HL-60 (cell line): Measurements from ENCODE around the gene SLC41A1.

Experiments used
- CTCF ChIP-seq: IDR thresholded peaks from one replicate; pipeline ENCODE4 v1.5.1; 2011; ENCODE audit warnings: low read length, control low read depth, inconsistent platforms; ENCODE audit not compliant: insufficient read depth
- GABPA ChIP-seq: IDR thresholded peaks from 2 replicates; pipeline ENCODE4 v1.6.1; 2012; ENCODE audit warnings: low read depth
- POLR2AphosphoS5 ChIP-seq: IDR thresholded peaks from 2 replicates; pipeline ENCODE4 v1.6.1; 2012; ENCODE audit warnings: low read depth
- REST ChIP-seq: IDR thresholded peaks from 2 replicates; pipeline ENCODE4 v1.6.1; 2012; ENCODE audit warnings: low read depth; ENCODE audit not compliant: insufficient replicate concordance

GRCh38 chr1:205804605-205805004 lies 8.4 kb downstream of the SLC41A1 start:
- TF ChIP-seq CTCF (no peak), POLR2AphosphoS5 (no peak), REST (no peak), GABPA (no peak)
